Peyer's patch (tissue), 4 donors: ENCODE measurements around the gene NCOA6.

Experiments used
- POLR2A ChIP-seq, 2 donors: fragments of 450-650 bp; IDR thresholded peaks; one replicate each; pipeline ENCODE4 v1.5.1; 2017; ENCODE audit warnings: antibody characterized with exemption in 2 of 2, mild to moderate bottlenecking in 2 of 2, moderate library complexity in 2 of 2
- TF ChIP-seq, protein P1 (sequence below), 6 experiments: fragments of 450-650 bp in 4 of 6; fragments of 200-600 bp in 2 of 6; sonication (generic) in 1 of 6; IDR thresholded peaks; one replicate each; pipeline ENCODE4 v1.5.1; 2017 to 2019; ENCODE audit warnings: antibody characterized with exemption in 6 of 6, mild to moderate bottlenecking in 3 of 6, moderate library complexity in 1 of 6

DNA sequence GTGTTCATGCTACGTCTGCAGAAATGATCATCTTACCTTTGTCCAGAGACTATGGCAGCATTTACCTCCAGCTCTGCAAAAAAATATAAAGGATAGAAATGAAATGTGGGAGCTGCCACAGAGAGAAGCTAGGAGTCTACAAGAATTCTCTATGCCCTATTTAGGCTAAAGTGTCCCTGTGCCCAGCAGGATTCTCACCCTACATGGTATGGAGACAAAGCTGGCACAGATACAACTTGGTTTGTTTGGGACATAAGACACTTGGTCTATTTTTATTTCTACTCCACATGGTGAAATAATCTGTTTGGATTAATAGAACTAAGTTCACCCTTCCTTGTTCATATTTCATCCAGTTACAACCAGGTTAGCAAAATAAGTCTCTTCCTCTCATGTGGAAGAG lies 92.9 kb downstream of the NCOA6 start:
- TF ChIP-seq, protein P1, sequence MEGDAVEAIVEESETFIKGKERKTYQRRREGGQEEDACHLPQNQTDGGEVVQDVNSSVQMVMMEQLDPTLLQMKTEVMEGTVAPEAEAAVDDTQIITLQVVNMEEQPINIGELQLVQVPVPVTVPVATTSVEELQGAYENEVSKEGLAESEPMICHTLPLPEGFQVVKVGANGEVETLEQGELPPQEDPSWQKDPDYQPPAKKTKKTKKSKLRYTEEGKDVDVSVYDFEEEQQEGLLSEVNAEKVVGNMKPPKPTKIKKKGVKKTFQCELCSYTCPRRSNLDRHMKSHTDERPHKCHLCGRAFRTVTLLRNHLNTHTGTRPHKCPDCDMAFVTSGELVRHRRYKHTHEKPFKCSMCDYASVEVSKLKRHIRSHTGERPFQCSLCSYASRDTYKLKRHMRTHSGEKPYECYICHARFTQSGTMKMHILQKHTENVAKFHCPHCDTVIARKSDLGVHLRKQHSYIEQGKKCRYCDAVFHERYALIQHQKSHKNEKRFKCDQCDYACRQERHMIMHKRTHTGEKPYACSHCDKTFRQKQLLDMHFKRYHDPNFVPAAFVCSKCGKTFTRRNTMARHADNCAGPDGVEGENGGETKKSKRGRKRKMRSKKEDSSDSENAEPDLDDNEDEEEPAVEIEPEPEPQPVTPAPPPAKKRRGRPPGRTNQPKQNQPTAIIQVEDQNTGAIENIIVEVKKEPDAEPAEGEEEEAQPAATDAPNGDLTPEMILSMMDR (IDR thresholded peaks at IDR 0.05) = no peak
- TF ChIP-seq POLR2A (IDR thresholded peaks at IDR 0.05) = no peak
